GM12878 (cell line): Measurements from ENCODE around the gene BCL2. TPM values are rescaled to one million over a fixed set of nuclear protein-coding genes. Genes with fewer than 3 reads are reported as not detected.

Experiments used
- EED ChIP-seq: sonication (generic); IDR thresholded peaks from 2 replicates; pipeline ENCODE4 v1.6.1; 2016; ENCODE audit warnings: antibody characterized with exemption, low read depth
- MTA3 ChIP-seq: IDR thresholded peaks from 2 replicates; pipeline ENCODE4 v1.6.1; 2012; ENCODE audit warnings: low read length, inconsistent platforms, borderline replicate concordance
- PKNOX1 ChIP-seq: fragments of 450-650 bp; IDR thresholded peaks from 2 replicates; pipeline ENCODE4 v1.6.1; 2016; ENCODE audit warnings: mild to moderate bottlenecking
- POLR2AphosphoS5 ChIP-seq: IDR thresholded peaks from 2 replicates; pipeline ENCODE4 v1.6.1; 2011; ENCODE audit warnings: mild to moderate bottlenecking, low read length, inconsistent platforms
- POU2F2 ChIP-seq: IDR thresholded peaks from 3 replicates; pipeline ENCODE4 v1.6.1; 2011; ENCODE audit warnings: low read depth, mild to moderate bottlenecking, low read length, borderline replicate concordance
- SIN3A ChIP-seq: IDR thresholded peaks from 2 replicates; pipeline ENCODE4 v1.6.1; 2012; ENCODE audit warnings: low read depth, low read length, improper control_type of control experiment
- SPI1 ChIP-seq: IDR thresholded peaks from 2 replicates; pipeline ENCODE4 v1.6.1; 2011; ENCODE audit warnings: low read depth, mild to moderate bottlenecking, low read length, moderate library complexity, borderline replicate concordance; ENCODE audit not compliant: insufficient read depth
- TAF1 ChIP-seq: IDR thresholded peaks from 2 replicates; pipeline ENCODE4 v1.6.1; 2011; ENCODE audit warnings: mild to moderate bottlenecking, low read depth, low read length, borderline replicate concordance
- TCF12 ChIP-seq: IDR thresholded peaks from 2 replicates; pipeline ENCODE4 v1.6.1; 2011; ENCODE audit warnings: low read depth, mild to moderate bottlenecking, low read length
- USF1 ChIP-seq: IDR thresholded peaks from 2 replicates; pipeline ENCODE4 v1.6.1; 2011; ENCODE audit warnings: borderline replicate concordance, low read depth, mild to moderate bottlenecking, moderate library complexity, mixed read lengths, low read length; ENCODE audit not compliant: insufficient read depth; ENCODE audit errors: extremely low read length
- WRNIP1 ChIP-seq: IDR thresholded peaks from 2 replicates; pipeline ENCODE4 v1.6.1; 2011; ENCODE audit warnings: low read depth, low read length, improper control_type of control experiment, borderline replicate concordance
- ZNF274 ChIP-seq: IDR thresholded peaks from one replicate; pipeline ENCODE4 v1.8.0; 2011; ENCODE audit not compliant: insufficient read length, insufficient read depth
- polyA plus RNA-seq, 11 experiments: library from polyadenylated mRNA; depleted of rRNA in 4 of 11; unstranded in 6 of 11; stranded (reverse) in 5 of 11; fragments of >200 nt; fragmentation: Nextera tagmentation in 4 of 11; fragmentation: Illumina TruSeq in 1 of 11; extraction: Ambion mirVana in 4 of 11; extraction: Trizol in 1 of 11; gene quantifications; 1 replicate in 1 of 11; 2 replicates in 10 of 11; pipeline versions ENCODE4 v1.2.1 to v1.2.3, GENCODE V29; 2011 to 2016; ENCODE audit warnings: inconsistent platforms in 2 of 11, missing spikeins in 2 of 11, low read depth in 1 of 11
- total RNA-seq, 4 experiments: library from RNA; depleted of rRNA in 3 of 4; stranded (reverse); fragments of >200 nt in 3 of 4; fragmentation: Illumina TruSeq in 1 of 4; extraction: Trizol in 1 of 4; gene quantifications; 2 replicates each; pipeline versions ENCODE4 v1.2.1 to v1.2.3, GENCODE V29; 2013 to 2021
- TF ChIP-seq, protein P1 (sequence below): fragments of 150-350 bp; IDR thresholded peaks from 2 replicates; pipeline ENCODE4 v1.6.1; 2014; ENCODE audit warnings: mild to moderate bottlenecking, low read depth, low read length
- TF ChIP-seq, protein P2 (sequence below): fragments of 450-650 bp; conservative IDR thresholded peaks from 2 replicates; pipeline ENCODE4 v1.6.1; 2017; ENCODE audit warnings: mild to moderate bottlenecking, moderate library complexity
- TF ChIP-seq, protein P3 (sequence below): fragments of 450-650 bp; IDR thresholded peaks from 2 replicates; pipeline ENCODE4 v1.6.1; 2016; ENCODE audit warnings: mild to moderate bottlenecking
- TF ChIP-seq, protein P4 (sequence below): fragments of 450-650 bp; IDR thresholded peaks from 2 replicates; pipeline ENCODE4 v1.6.1; 2017; ENCODE audit warnings: mild to moderate bottlenecking, moderate library complexity

Gene BCL2
- total and polyA plus RNA-seq, 10 of the 15 experiments (the other 5 are each of a cell fraction or from before 2014, with no cell fraction given), result 4.1 to 47.8 (median 19.3) TPM

- TF ChIP-seq, protein P1, sequence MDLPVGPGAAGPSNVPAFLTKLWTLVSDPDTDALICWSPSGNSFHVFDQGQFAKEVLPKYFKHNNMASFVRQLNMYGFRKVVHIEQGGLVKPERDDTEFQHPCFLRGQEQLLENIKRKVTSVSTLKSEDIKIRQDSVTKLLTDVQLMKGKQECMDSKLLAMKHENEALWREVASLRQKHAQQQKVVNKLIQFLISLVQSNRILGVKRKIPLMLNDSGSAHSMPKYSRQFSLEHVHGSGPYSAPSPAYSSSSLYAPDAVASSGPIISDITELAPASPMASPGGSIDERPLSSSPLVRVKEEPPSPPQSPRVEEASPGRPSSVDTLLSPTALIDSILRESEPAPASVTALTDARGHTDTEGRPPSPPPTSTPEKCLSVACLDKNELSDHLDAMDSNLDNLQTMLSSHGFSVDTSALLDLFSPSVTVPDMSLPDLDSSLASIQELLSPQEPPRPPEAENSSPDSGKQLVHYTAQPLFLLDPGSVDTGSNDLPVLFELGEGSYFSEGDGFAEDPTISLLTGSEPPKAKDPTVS, result 0 out of 2 replicates have a peak, but pooled peaks have one; percentile 50
- no peak for TF ChIP-seq MTA3
- TF ChIP-seq TCF12, result peak; percentile 96
- peak; percentile 98 for TF ChIP-seq SPI1
- TF ChIP-seq ZNF274, result no peak
- no peak for TF ChIP-seq WRNIP1
- TF ChIP-seq, protein P2, sequence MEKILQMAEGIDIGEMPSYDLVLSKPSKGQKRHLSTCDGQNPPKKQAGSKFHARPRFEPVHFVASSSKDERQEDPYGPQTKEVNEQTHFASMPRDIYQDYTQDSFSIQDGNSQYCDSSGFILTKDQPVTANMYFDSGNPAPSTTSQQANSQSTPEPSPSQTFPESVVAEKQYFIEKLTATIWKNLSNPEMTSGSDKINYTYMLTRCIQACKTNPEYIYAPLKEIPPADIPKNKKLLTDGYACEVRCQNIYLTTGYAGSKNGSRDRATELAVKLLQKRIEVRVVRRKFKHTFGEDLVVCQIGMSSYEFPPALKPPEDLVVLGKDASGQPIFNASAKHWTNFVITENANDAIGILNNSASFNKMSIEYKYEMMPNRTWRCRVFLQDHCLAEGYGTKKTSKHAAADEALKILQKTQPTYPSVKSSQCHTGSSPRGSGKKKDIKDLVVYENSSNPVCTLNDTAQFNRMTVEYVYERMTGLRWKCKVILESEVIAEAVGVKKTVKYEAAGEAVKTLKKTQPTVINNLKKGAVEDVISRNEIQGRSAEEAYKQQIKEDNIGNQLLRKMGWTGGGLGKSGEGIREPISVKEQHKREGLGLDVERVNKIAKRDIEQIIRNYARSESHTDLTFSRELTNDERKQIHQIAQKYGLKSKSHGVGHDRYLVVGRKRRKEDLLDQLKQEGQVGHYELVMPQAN, result no peak
- TF ChIP-seq PKNOX1, result 0 out of 2 replicates have a peak, but pooled peaks have one; percentile 45
- peak; percentile 45; the same call in 1 of the 2 replicates for TF ChIP-seq EED
- 0 out of 2 replicates have a peak, but pooled peaks have one; percentile 25 for TF ChIP-seq TAF1
- TF ChIP-seq SIN3A, result 0 out of 2 replicates have a peak, but pooled peaks have one; percentile 30
- TF ChIP-seq USF1, result peak; percentile 56
- TF ChIP-seq POLR2AphosphoS5, result peak; percentile 36
- TF ChIP-seq, protein P3, sequence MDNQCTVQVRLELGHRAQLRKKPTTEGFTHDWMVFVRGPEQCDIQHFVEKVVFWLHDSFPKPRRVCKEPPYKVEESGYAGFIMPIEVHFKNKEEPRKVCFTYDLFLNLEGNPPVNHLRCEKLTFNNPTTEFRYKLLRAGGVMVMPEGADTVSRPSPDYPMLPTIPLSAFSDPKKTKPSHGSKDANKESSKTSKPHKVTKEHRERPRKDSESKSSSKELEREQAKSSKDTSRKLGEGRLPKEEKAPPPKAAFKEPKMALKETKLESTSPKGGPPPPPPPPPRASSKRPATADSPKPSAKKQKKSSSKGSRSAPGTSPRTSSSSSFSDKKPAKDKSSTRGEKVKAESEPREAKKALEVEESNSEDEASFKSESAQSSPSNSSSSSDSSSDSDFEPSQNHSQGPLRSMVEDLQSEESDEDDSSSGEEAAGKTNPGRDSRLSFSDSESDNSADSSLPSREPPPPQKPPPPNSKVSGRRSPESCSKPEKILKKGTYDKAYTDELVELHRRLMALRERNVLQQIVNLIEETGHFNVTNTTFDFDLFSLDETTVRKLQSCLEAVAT, result peak; percentile 71
- TF ChIP-seq, protein P4, sequence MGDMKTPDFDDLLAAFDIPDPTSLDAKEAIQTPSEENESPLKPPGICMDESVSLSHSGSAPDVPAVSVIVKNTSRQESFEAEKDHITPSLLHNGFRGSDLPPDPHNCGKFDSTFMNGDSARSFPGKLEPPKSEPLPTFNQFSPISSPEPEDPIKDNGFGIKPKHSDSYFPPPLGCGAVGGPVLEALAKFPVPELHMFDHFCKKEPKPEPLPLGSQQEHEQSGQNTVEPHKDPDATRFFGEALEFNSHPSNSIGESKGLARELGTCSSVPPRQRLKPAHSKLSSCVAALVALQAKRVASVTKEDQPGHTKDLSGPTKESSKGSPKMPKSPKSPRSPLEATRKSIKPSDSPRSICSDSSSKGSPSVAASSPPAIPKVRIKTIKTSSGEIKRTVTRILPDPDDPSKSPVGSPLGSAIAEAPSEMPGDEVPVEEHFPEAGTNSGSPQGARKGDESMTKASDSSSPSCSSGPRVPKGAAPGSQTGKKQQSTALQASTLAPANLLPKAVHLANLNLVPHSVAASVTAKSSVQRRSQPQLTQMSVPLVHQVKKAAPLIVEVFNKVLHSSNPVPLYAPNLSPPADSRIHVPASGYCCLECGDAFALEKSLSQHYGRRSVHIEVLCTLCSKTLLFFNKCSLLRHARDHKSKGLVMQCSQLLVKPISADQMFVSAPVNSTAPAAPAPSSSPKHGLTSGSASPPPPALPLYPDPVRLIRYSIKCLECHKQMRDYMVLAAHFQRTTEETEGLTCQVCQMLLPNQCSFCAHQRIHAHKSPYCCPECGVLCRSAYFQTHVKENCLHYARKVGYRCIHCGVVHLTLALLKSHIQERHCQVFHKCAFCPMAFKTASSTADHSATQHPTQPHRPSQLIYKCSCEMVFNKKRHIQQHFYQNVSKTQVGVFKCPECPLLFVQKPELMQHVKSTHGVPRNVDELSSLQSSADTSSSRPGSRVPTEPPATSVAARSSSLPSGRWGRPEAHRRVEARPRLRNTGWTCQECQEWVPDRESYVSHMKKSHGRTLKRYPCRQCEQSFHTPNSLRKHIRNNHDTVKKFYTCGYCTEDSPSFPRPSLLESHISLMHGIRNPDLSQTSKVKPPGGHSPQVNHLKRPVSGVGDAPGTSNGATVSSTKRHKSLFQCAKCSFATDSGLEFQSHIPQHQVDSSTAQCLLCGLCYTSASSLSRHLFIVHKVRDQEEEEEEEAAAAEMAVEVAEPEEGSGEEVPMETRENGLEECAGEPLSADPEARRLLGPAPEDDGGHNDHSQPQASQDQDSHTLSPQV, result no peak
- peak; percentile 60; the same call in 2 of the 3 replicates for TF ChIP-seq POU2F2
Observed at GRCh38 chr18:63162271-63163014, 157.1 kb downstream of the BCL2 start (continued).
